SK-N-DZ (cell line): ENCODE results near the gene SERINC5.

Source experiments
- DNase-seq: peaks from one replicate; pipeline ENCODE4 v3.0.0-alpha.2; 2015; ENCODE audit warnings: low spot score

Gene SERINC5

GRCh38 chr5:80255431-80255810 is 427 bp downstream of the SERINC5 start:
- peak; percentile 59 for DNase-seq

- DNase-seq: no peak
Observed at GRCh38 chr5:80254767-80255430, 949 bp downstream of the SERINC5 start.

GRCh38 chr5:80251636-80252035 is 4.2 kb downstream of the SERINC5 start:
- DNase-seq: no peak

GRCh38 chr5:80250801-80251200 is 5.0 kb downstream of the SERINC5 start:
- DNase-seq: no peak

GRCh38 chr5:80249901-80250300 is 5.9 kb downstream of the SERINC5 start:
- DNase-seq: no peak

GRCh38 chr5:80248378-80248777 is 7.5 kb downstream of the SERINC5 start:
- no peak for DNase-seq

- DNase-seq: peak; percentile 57
Observed at GRCh38 chr5:80246995-80247729, 8.7 kb downstream of the SERINC5 start.

- no peak for DNase-seq
Observed at GRCh38 chr5:80246001-80246758, 9.7 kb downstream of the SERINC5 start.

GRCh38 chr5:80243567-80243966 is 12.3 kb downstream of the SERINC5 start:
- no peak for DNase-seq

GRCh38 chr5:80242849-80243248 is 13.0 kb downstream of the SERINC5 start:
- no peak for DNase-seq

GRCh38 chr5:80240368-80240986 is 15.4 kb downstream of the SERINC5 start:
- DNase-seq: no peak

GRCh38 chr5:80239680-80240367 is 16.0 kb downstream of the SERINC5 start:
- DNase-seq: no peak

- DNase-seq: no peak
Observed at GRCh38 chr5:80238778-80239679, 16.8 kb downstream of the SERINC5 start.

GRCh38 chr5:80238097-80238496 is 17.8 kb downstream of the SERINC5 start:
- DNase-seq: no peak

- no peak for DNase-seq
Observed at GRCh38 chr5:80237243-80237642, 18.6 kb downstream of the SERINC5 start.

- no peak for DNase-seq
Observed at GRCh38 chr5:80234116-80234948, 21.5 kb downstream of the SERINC5 start.

- no peak for DNase-seq
Observed at GRCh38 chr5:80231693-80232092, 24.2 kb downstream of the SERINC5 start.

- no peak for DNase-seq
Observed at GRCh38 chr5:80231243-80231642, 24.6 kb downstream of the SERINC5 start.

- DNase-seq: no peak
Observed at GRCh38 chr5:80230269-80230992, 25.4 kb downstream of the SERINC5 start.
